ENCODE results near the gene AMN.

Gene AMN

GRCh38 chr14:102899516-102899900, 23.0 kb upstream of the AMN start:
- DNase-seq, result no peak

- DNase-seq, result no peak
Measured at GRCh38 chr14:102900631-102901571, 21.6 kb upstream of the AMN start.

GRCh38 chr14:102901633-102902032, 20.8 kb upstream of the AMN start:
- DNase-seq, result no peak

- DNase-seq, result no peak
Measured at GRCh38 chr14:102902086-102902485, 20.4 kb upstream of the AMN start.

GRCh38 chr14:102902523-102903247, 19.8 kb upstream of the AMN start:
- DNase-seq, result no peak

- no peak for DNase-seq
Measured at GRCh38 chr14:102903248-102903888, 19.1 kb upstream of the AMN start.

- DNase-seq, result no peak
Measured at GRCh38 chr14:102903889-102904512, 18.5 kb upstream of the AMN start.

- no peak for DNase-seq
Measured at GRCh38 chr14:102905116-102906108, 17.1 kb upstream of the AMN start.

- DNase-seq, result no peak
Measured at GRCh38 chr14:102906616-102907302, 15.7 kb upstream of the AMN start.

GRCh38 chr14:102907303-102907844, 15.1 kb upstream of the AMN start:
- DNase-seq, result no peak

- no peak for DNase-seq
Measured at GRCh38 chr14:102907980-102908730, 14.3 kb upstream of the AMN start.

- no peak for DNase-seq
Measured at GRCh38 chr14:102908766-102909455, 13.6 kb upstream of the AMN start.

GRCh38 chr14:102909462-102909861, 13.0 kb upstream of the AMN start:
- DNase-seq, result no peak

- DNase-seq, result no peak
Measured at GRCh38 chr14:102909911-102910310, 12.6 kb upstream of the AMN start.

- no peak for DNase-seq
Measured at GRCh38 chr14:102910442-102910841, 12.0 kb upstream of the AMN start.

GRCh38 chr14:102911541-102911951, 10.9 kb upstream of the AMN start:
- no peak for DNase-seq

- DNase-seq, result no peak
Measured at GRCh38 chr14:102911991-102912761, 10.3 kb upstream of the AMN start.

GRCh38 chr14:102913341-102914211, 8.9 kb upstream of the AMN start:
- no peak for DNase-seq

All from inflammatory macrophage treated with lipopolysaccharide for 1 hour (primary cell).